Stimulated activated CD8-positive, alpha-beta memory T cell treated with anti-CD3 and anti-CD28 coated beads, Interleukin-12 subunit alpha, Interleukin-12 subunit beta, amount 100 ng/mL, for 24 hours (primary cell): ENCODE data around the gene GALR3.

Source experiments
- DNase-seq: peaks from one replicate; pipeline ENCODE4 v3.0.0-alpha.2; 2020; ENCODE audit errors: extremely low read depth

Gene GALR3

GRCh38 chr22:37803639-37804351 is 19.4 kb upstream of the GALR3 start:
- DNase-seq, result no peak

GRCh38 chr22:37804352-37804880 is 18.8 kb upstream of the GALR3 start:
- DNase-seq, result no peak

DNA sequence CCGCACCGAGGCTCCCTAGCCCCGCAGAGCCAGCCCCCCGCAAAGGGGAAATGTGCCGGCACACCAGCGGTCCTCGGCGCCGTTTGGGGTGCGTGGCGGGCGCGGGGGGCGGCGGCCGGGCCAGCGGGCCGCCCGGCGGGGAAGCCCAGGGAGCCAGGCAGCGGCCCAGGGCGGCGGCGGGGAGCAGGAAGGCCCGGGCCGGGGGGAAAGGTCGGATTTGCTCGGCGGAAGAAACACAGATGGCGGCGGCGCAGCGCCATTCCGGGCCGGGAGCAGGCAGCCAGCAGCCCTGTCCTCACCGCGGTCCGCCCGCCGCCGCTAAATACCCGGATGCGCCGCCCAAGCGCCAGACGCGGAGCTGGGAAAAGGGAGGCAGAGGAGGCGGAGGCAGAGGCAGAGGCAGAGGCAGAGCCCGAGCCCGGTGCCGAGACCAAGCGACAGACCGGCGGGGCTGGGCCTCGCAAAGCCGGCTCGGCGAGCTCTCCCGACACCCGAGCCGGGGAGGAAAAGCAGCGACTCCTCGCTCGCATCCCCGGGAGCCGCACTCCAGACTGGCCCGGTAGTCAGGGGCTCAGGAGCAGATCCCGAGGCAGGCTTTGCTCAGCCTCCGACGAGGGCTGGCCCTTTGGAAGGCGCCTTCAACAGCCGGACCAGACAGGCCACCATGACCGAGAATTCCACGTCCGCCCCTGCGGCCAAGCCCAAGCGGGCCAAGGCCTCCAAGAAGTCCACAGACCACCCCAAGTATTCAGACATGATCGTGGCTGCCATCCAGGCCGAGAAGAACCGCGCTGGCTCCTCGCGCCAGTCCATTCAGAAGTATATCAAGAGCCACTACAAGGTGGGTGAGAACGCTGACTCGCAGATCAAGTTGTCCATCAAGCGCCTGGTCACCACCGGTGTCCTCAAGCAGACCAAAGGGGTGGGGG is 18.0 kb upstream of the GALR3 start:
- DNase-seq, result no peak

GRCh38 chr22:37805810-37806277 is 17.3 kb upstream of the GALR3 start:
- no peak for DNase-seq

GRCh38 chr22:37806409-37807333 is 16.5 kb upstream of the GALR3 start:
- no peak for DNase-seq

DNA sequence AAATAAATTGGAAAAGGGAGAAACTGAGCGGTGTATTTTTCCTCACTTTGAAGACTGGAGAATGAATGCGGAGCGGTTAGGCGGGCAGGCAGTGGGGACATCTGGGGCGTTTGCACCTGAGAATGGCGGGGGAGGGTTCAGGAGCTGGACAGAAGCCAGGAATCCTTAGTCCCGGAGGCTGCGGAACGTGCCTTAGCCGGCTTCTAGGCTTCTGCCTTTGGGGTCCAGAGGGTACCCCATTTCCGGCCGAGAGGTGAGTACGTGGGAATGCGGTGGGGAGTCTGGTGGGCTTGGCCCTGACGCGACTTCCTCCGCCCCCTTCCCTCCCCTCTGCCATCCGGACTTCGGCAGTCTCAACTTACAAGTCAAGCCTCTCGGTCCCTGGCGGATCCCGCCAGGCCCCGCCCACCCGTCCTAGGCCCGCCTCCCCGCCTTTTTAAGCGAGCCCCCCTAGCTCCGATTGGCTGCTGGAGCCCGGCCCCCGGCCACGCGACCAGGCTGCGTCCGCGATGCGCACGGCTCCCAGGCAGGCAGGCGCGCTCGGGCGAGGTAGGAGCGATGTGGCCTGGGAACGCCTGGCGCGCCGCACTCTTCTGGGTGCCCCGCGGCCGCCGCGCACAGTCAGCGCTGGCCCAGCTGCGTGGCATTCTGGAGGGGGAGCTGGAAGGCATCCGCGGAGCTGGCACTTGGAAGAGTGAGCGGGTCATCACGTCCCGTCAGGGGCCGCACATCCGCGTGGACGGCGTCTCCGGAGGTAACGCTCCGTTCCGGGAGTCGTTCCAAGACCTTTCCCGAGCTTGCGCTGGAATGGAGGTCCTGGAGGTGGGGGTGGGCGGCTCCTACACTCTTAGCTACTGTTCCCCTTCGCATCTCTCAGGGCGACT is 15.5 kb upstream of the GALR3 start, which contains the start of gene GCAT:
GCAT (plus strand) TSS at position 525 of the 884 bp plus-strand sequence; CDS start at position 559, 34 bp downstream.
- DNase-seq, result peak; percentile 79

GRCh38 chr22:37808294-37808657 is 14.9 kb upstream of the GALR3 start:
- DNase-seq, result no peak

DNA sequence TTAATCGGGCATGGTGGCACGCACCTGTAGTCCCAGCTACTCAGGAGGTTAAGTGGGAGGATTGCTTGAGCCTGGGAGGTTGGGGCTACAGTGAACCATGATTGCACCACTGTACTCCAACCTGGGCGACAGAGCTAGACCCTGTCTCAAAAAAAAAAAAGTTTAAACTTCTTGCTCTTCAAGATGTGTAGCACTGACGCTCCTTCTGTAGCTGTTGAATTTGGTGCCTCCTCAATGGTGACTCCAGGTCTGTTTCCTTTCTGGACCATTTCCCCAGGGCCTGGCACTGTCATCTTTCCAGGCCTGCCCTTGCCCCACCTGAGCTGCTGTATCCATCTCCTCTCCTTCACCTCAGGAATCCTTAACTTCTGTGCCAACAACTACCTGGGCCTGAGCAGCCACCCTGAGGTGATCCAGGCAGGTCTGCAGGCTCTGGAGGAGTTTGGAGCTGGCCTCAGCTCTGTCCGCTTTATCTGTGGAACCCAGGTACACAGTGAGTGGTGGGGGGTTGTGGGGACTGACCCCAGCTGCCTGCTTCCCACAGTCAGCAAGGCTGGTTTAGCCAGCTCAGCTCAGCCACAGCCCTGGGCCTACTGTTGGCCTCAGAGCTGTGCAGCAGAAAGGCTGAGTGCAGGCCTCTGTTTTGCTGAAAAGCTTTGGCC is 13.4 kb upstream of the GALR3 start:
- DNase-seq, result no peak

GRCh38 chr22:37811867-37812266 is 11.3 kb upstream of the GALR3 start:
- DNase-seq, result no peak

DNA sequence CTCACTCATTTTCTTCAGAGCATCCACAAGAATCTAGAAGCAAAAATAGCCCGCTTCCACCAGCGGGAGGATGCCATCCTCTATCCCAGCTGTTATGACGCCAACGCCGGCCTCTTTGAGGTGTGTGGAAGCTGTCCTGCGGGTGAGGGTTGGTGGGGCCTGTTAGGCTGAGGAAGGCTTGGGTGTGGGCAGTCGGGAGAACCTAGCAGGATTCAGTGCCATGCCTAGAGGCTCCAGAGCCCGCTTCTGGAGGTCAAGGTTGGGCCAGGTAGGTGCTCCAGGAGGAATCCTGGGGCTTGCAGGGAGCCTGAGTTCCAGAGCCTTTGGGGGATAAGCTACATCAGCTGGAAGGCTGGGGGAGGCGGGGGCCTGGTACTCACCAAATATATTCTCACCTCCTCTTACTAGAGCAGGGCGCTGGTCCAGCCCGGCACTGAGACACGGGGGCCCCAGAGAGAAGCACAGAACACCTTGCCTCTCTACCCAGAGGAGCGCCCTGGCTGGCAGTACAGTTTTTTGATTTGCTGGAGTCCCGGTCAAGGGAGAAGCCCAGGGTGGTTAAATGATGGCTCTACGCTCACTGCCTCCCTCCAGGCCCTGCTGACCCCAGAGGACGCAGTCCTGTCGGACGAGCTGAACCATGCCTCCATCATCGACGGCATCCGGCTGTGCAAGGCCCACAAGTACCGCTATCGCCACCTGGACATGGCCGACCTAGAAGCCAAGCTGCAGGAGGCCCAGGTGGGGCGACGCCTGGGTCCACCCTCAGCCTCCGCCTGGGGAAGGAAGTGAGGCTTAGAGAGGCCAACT is 10.1 kb upstream of the GALR3 start:
- no peak for DNase-seq

GRCh38 chr22:37815593-37815992 is 7.6 kb upstream of the GALR3 start:
- no peak for DNase-seq

- no peak for DNase-seq
Observed at GRCh38 chr22:37816543-37817180, 6.5 kb upstream of the GALR3 start.

DNA sequence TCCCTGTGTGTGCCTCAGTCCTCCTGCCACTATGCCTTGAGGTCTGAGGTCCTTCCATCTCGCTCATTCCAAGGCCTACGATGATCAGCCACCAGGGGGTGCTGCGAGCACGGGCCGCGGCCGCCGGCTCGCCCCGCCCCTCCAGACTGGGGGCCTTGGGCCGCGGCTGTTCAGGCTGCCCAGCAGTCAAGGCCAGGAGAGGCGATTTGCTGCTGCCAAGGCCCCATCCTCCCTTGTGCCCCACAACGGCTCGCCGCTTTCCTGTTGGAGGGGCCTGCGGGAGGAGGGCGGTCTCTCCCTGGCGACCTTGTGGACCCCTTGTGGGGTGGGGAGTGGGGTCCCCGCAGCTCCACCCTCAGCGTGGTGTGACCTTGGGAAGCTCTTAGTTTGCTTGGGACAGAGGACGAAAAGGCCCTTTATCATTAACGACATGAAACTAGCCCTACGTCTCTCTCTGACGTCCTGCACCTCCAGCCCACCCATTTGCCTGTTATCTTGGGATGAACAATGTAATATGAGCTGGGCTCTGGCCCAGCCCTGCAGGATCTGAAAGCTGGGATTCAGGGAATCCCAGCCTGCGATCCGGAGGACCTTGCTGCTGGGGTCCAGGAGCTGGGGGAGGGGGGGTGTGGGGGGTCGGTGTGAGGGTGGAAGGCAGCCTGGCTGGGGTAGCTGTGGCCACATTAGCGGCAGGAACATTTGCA is 5.3 kb upstream of the GALR3 start:
- peak; percentile 49 for DNase-seq

DNA sequence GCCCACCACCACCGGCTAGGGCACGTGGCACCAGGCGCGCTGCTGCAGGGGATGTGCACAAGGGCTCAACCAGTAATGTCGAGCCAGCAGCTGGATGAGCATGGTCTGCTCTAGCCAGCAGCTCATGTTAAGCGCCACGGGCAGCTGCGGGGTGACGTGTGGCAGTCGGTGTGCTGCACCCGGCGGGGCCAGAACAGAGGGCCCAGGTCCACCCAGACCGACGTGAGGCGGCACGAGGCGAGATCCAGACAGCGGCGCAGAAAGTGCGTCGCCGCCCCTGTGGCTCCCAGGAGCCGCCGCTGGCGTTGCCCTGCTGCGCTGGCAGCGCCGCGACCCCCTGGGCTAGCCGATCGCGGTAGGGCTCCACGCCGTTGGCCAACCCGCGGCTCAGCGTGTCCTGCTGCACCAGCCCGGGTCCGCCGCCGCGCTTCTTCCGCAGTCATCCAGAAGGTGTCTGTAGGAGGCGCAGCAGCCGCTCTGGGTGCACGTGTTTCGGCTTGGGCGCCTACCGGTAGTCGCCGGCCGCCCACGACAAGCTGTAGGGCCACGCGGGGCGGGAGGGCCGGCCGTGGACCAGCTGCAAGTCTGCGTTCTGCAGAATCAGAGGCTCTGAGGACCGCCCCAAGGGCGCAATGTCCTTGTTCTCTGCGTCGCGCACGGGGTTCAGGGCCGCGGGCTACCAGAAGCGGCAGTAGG is 4.6 kb upstream of the GALR3 start:
- peak; percentile 28 for DNase-seq

- DNase-seq, result no peak
Observed at GRCh38 chr22:37819105-37819433, 4.1 kb upstream of the GALR3 start.

GRCh38 chr22:37820350-37820749 is 2.8 kb upstream of the GALR3 start:
- no peak for DNase-seq

DNA sequence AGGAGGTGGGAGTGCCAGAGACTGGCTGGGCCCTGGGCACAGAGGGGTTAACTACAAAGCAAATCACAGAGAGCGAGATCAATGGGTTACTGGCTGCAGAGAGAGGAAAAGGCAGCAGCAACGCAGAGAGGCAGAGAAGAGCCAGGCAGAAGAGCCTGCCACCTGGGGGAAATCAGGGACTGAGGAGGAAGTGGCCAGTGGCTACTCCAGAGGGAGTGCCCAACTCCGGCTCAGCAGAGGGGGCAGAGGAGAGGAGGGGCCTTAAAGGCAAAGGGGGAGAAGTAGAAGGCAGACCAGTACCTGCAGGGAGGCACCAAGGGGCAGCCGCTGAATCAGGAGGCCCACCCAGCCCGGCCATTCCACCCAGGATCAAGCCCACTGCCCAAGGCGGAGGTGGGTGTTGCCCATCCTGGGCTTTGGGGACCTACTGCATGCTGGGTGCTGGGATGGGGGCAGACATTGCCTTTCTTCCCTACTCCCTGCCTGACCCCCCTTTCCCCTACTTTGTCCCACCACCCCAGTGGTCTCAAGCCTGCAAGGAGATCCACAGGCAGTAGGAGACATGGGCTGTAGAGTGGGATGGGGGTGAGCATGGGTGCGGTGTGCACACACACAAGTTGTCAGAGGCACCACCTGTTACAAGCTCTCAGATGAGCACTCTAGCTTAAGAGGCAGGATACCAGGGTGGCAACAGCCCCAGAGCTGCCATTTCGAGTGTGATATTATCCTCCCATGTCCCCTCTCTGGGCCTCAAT is 926 bp upstream of the GALR3 start:
- no peak for DNase-seq
